H1 (cell line): Measurements from ENCODE around the gene PDGFD. TPM values are rescaled to one million over a fixed set of nuclear protein-coding genes. Genes with fewer than 3 reads are reported as not detected.

Source experiments
- CTCF ChIA-PET: fragments of 300-600 bp; sonication (Branson Sonifier 250); formaldehyde crosslinking; loops from one replicate; lab custom pipeline; 2021; ENCODE audit not compliant: partially characterized antibody; lab: Charles Lee
- POLR2A ChIA-PET: fragments of 300-600 bp; sonication (Branson Sonifier 250); formaldehyde crosslinking; loops from one replicate; lab custom pipeline; 2021; ENCODE audit warnings: inconsistent platforms; ENCODE audit not compliant: partially characterized antibody; lab: Charles Lee
- DNase-seq, 2 experiments: peaks; one replicate each; pipeline versions ENCODE4 v3.0.0 to v3.0.0-alpha.2; 2010 to 2022; ENCODE audit warnings: low spot score in 2 of 2, low read depth in 1 of 2, mixed read lengths in 1 of 2
- FAIRE-seq: peaks from 2 replicates; lab custom pipeline; 2011; peaks lifted over from hg19 to GRCh38; lab: Jason Lieb, UNC
- H2AFZ ChIP-seq: 2 replicates; pipeline ENCODE4 v1.8.1; 2012; ENCODE audit warnings: low read length, inconsistent platforms
- H2AK5ac ChIP-seq: 2 replicates; pipeline ENCODE4 v1.6.1; 2013; ENCODE audit warnings: low read depth, low read length
- H2BK120ac ChIP-seq: replicated peaks from 2 replicates; pipeline ENCODE3; 2013; ENCODE audit warnings: low read depth, low read length, inconsistent platforms
- H2BK12ac ChIP-seq: 2 replicates; pipeline ENCODE4 v1.6.1; 2013; ENCODE audit warnings: low read depth, low read length
- H2BK15ac ChIP-seq: 2 replicates; pipeline ENCODE4 v1.6.1; 2013; ENCODE audit warnings: low read length
- H2BK20ac ChIP-seq: 2 replicates; pipeline ENCODE4 v1.6.1; 2013; ENCODE audit warnings: low read length
- H2BK5ac ChIP-seq: 2 replicates; pipeline ENCODE4 v1.6.1; 2013; ENCODE audit warnings: low read depth, low read length
- H3K14ac ChIP-seq: 2 replicates; pipeline ENCODE4 v1.6.1; 2013; ENCODE audit warnings: inconsistent platforms; ENCODE audit not compliant: insufficient read length
- H3K18ac ChIP-seq: 2 replicates; pipeline ENCODE4 v1.6.1; 2013; ENCODE audit warnings: low read length; ENCODE audit errors: extremely low read depth
- H3K23ac ChIP-seq: 2 replicates; pipeline ENCODE4 v1.6.1; 2013; ENCODE audit warnings: inconsistent platforms; ENCODE audit not compliant: insufficient read length
- H3K23me2 ChIP-seq: 2 replicates; pipeline ENCODE4 v1.6.1; 2013; ENCODE audit warnings: low read depth, low read length
- H3K27ac ChIP-seq: 2 replicates; pipeline ENCODE4 v1.6.1; 2011; ENCODE audit warnings: low read depth, low read length, inconsistent platforms
- H3K27me3 ChIP-seq, 4 experiments: replicated peaks in 1 of 4; 1 replicate in 1 of 4; 2 replicates in 3 of 4; pipeline versions ENCODE4 v1.6.1 to v1.8.1; 2011 to 2013; ENCODE audit warnings: low read length in 3 of 4, mild to moderate bottlenecking in 3 of 4, inconsistent platforms in 2 of 4, mixed read lengths in 2 of 4, moderate library complexity in 1 of 4; ENCODE audit not compliant: control insufficient read depth in 3 of 4, insufficient read depth in 3 of 4; ENCODE audit errors: extremely low read depth in 1 of 4
- H3K36me3 ChIP-seq, 4 experiments: 2 replicates each; pipeline versions ENCODE4 v1.6.1 to v1.8.1; 2011 to 2013; ENCODE audit warnings: mild to moderate bottlenecking in 4 of 4, low read length in 3 of 4, moderate library complexity in 2 of 4, control low read depth in 1 of 4, inconsistent platforms in 1 of 4; ENCODE audit not compliant: insufficient read depth in 4 of 4, control insufficient read depth in 2 of 4
- H3K4ac ChIP-seq: replicated peaks from 2 replicates; pipeline ENCODE3; 2013; ENCODE audit warnings: low read length, low read depth, mixed read lengths, inconsistent platforms; ENCODE audit not compliant: insufficient read length
- H3K4me1 ChIP-seq, 4 experiments: replicated peaks in 1 of 4; 1 replicate in 1 of 4; 2 replicates in 3 of 4; pipeline versions ENCODE4 v1.6.1 to v1.8.1; 2011 to 2013; ENCODE audit warnings: low read length in 3 of 4, inconsistent platforms in 2 of 4, mixed read lengths in 1 of 4; ENCODE audit not compliant: insufficient read depth in 4 of 4, control insufficient read depth in 3 of 4
- H3K4me2 ChIP-seq, 2 experiments: 2 replicates each; pipeline versions ENCODE4 v1.6.1 to v1.8.1; 2011 to 2013; ENCODE audit warnings: low read depth in 2 of 2, low read length in 2 of 2, control low read depth in 1 of 2, inconsistent platforms in 1 of 2, mild to moderate bottlenecking in 1 of 2; ENCODE audit not compliant: insufficient read depth in 1 of 2
- H3K4me3 ChIP-seq, 4 experiments: fragments of 200-600, 300-600 bp in 1 of 4; sonication (generic), shearing (Covaris generic), sonication (Bioruptor Twin) in 1 of 4; 2 replicates each; pipeline versions ENCODE4 v1.5.1 to v1.8.1; 2011 to 2016; ENCODE audit warnings: low read length in 4 of 4, low read depth in 3 of 4, control low read depth in 2 of 4, inconsistent platforms in 2 of 4, mild to moderate bottlenecking in 2 of 4, mixed read lengths in 1 of 4, moderate library complexity in 1 of 4; ENCODE audit not compliant: insufficient read depth in 2 of 4; ENCODE audit errors: extremely low read depth in 1 of 4
- H3K56ac ChIP-seq: replicated peaks from 2 replicates; pipeline ENCODE3; 2013; ENCODE audit warnings: low read depth, mild to moderate bottlenecking, mixed read lengths, low read length, inconsistent platforms; ENCODE audit not compliant: insufficient read length
- H3K79me1 ChIP-seq: 2 replicates; pipeline ENCODE4 v1.6.1; 2013; ENCODE audit warnings: low read depth, low read length, control low read depth
- H3K79me2 ChIP-seq, 2 experiments: 2 replicates each; pipeline versions ENCODE4 v1.6.1 to v1.8.1; 2012 to 2013; ENCODE audit warnings: low read length in 2 of 2, mild to moderate bottlenecking in 2 of 2, inconsistent platforms in 1 of 2; ENCODE audit not compliant: insufficient read depth in 2 of 2, control insufficient read depth in 1 of 2
- H3K9ac ChIP-seq, 4 experiments: replicated peaks in 1 of 4; 1 replicate in 1 of 4; 2 replicates in 3 of 4; pipeline versions ENCODE4 v1.6.1 to v1.8.1; 2011 to 2013; ENCODE audit warnings: low read depth in 3 of 4, low read length in 3 of 4, control low read depth in 2 of 4, mild to moderate bottlenecking in 2 of 4, moderate library complexity in 2 of 4, inconsistent platforms in 1 of 4; ENCODE audit errors: extremely low read depth in 1 of 4
- H3K9me3 ChIP-seq, 2 experiments: 2 replicates each; pipeline versions ENCODE4 v1.6.1 to v1.8.1; 2012 to 2013; ENCODE audit warnings: mild to moderate bottlenecking in 2 of 2, moderate library complexity in 2 of 2, control low read depth in 1 of 2, inconsistent platforms in 1 of 2, low read depth in 1 of 2, low read length in 1 of 2, mixed read lengths in 1 of 2; ENCODE audit not compliant: insufficient read depth in 2 of 2
- H4K20me1 ChIP-seq, 2 experiments: replicated peaks in 1 of 2; 2 replicates each; pipeline versions ENCODE3 to v1.8.1; 2011 to 2013; ENCODE audit warnings: inconsistent platforms in 2 of 2, low read length in 2 of 2, mild to moderate bottlenecking in 1 of 2; ENCODE audit not compliant: insufficient read depth in 2 of 2, control insufficient read depth in 1 of 2
- H4K5ac ChIP-seq: 2 replicates; pipeline ENCODE4 v1.6.1; 2013; ENCODE audit warnings: low read length, low read depth, mixed read lengths, inconsistent platforms; ENCODE audit not compliant: insufficient read length
- H4K8ac ChIP-seq: 2 replicates; pipeline ENCODE4 v1.8.0; 2013; ENCODE audit warnings: mild to moderate bottlenecking, moderate library complexity, low read length, inconsistent platforms; ENCODE audit not compliant: insufficient read depth; ENCODE audit errors: extremely low read depth
- H4K91ac ChIP-seq: replicated peaks from 2 replicates; pipeline ENCODE3; 2013; ENCODE audit warnings: low read length, mixed read lengths, inconsistent platforms; ENCODE audit not compliant: insufficient read length
- NRF1 ChIP-seq: IDR thresholded peaks from 2 replicates; pipeline ENCODE4 v1.6.1; 2011; ENCODE audit warnings: mild to moderate bottlenecking, low read depth, low read length, improper control_type of control experiment
- RAD21 ChIP-seq, 2 experiments: IDR thresholded peaks in 1 of 2; conservative IDR thresholded peaks in 1 of 2; 2 replicates each; pipeline ENCODE4 v1.6.1; 2011; ENCODE audit warnings: low read depth in 2 of 2, low read length in 2 of 2, improper control_type of control experiment in 1 of 2, inconsistent platforms in 1 of 2, mild to moderate bottlenecking in 1 of 2, moderate library complexity in 1 of 2
- RFX5 ChIP-seq: IDR thresholded peaks from 2 replicates; pipeline ENCODE4 v1.6.1; 2011; ENCODE audit warnings: low read depth, low read length, improper control_type of control experiment, borderline replicate concordance
- TAF1 ChIP-seq: IDR thresholded peaks from 2 replicates; pipeline ENCODE4 v1.6.1; 2011; ENCODE audit warnings: mild to moderate bottlenecking, low read depth, low read length
- YY1 ChIP-seq: IDR thresholded peaks from 2 replicates; pipeline ENCODE4 v1.6.1; 2011; ENCODE audit warnings: low read depth, mild to moderate bottlenecking, low read length
- WGBS, 2 experiments: shearing (Covaris generic) in 1 of 2; methylation state at CpG; one replicate each; pipeline versions ENCODE4 v1.1.6 to v1.1.7; 2013 to 2015; ENCODE audit warnings: low lambda C conversion rate in 2 of 2, mixed read lengths in 2 of 2, inconsistent platforms in 1 of 2, low coverage in 1 of 2, missing lambda C conversion rate in 1 of 2; ENCODE audit not compliant: insufficient replicate concordance in 2 of 2, insufficient coverage in 1 of 2, insufficient read length in 1 of 2; ENCODE audit errors: extremely low coverage in 1 of 2, missing lambda C conversion rate in 1 of 2; 5-methylcytosine and 5-hydroxymethylcytosine counted together
- polyA plus RNA-seq, 7 experiments: library from polyadenylated mRNA; depleted of rRNA in 3 of 7; stranded (reverse) in 5 of 7; unstranded in 2 of 7; fragments of >200 nt in 5 of 7; fragments of 200-250 nt in 2 of 7; gene quantifications; 1 replicate in 5 of 7; 2 replicates in 1 of 7; 4 replicates in 1 of 7; pipeline versions ENCODE4 v1.2.1 to v1.2.3, GENCODE V29; 2011 to 2013; ENCODE audit warnings: missing spikeins in 2 of 7, mixed read lengths in 2 of 7
- total RNA-seq: library from RNA; stranded (reverse); fragmentation: NEBNext Ultra II Directional; extraction: Animal tissue kit (Norgen Biotek cat#: 25700); gene quantifications from 2 replicates; pipeline ENCODE4 v1.2.1, GENCODE V29; 2021
- TF ChIP-seq, protein P1 (sequence below), 3 experiments: IDR thresholded peaks; 1 replicate in 2 of 3; 2 replicates in 1 of 3; pipeline versions ENCODE4 v1.5.1 to v1.6.1; 2011; ENCODE audit warnings: low read length in 3 of 3, mild to moderate bottlenecking in 3 of 3, inconsistent platforms in 2 of 3, low read depth in 1 of 3, moderate library complexity in 1 of 3; ENCODE audit not compliant: insufficient read depth in 1 of 3; ENCODE audit errors: control extremely low read depth in 1 of 3

PDGFD gene
- total and polyA plus RNA-seq, 2 of the 8 experiments (the other 6 are each of a cell fraction or from before 2014, with no cell fraction given), result 1.1 to 3.9 TPM

DNA sequence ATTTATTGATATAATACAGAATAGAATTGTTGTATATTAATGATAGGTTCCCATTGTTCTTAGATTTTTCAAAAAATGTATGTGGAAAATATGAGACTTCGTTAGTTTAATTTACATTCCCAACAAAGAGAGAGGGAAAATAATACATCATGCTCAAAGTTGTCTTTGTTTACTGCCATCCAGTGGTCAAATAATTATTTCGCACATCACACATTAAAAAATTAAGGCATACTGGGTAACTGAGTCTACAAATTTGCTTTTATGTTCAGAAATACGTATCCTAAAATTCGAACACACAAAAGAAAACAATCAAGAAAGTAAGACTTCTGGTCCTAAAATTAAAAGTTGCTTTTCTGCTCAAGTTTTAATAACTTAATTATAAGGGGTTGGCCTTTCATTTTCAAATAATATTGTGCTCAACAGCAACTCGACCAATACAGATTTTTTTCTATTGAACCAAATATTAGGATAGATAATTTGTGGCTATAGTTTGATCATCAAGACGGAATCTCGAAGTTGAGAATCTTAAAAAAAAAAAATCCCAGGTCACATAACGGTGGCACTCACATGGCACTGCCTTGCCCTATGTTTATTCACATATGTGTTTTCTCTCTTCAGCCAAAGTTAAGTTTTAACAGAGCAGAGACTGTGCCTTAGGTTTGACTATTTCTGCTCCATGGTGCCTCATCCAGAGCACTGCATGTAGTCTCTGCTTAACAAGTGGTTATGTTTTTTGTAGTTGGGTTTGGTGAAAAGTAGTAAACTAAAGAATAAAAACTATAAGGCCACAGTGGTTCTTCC, 12.3 kb downstream of the PDGFD start:
- Histone ChIP-seq H4K20me1 (no peaks in the 10 kb centered on the region), H2BK12ac (no peak overlapping the region), H4K8ac (no peak overlapping the region), H3K4ac (no peak overlapping the region), H4K5ac (no peak overlapping the region), H3K9me3 (peaks cover 4% of the 10 kb centered on the region in 2 experiments; a peak in 1 of 4 replicates), H3K4me3 (no peak overlapping the region), H3K4me1 (0 out of 7 replicates have a peak, but pooled peaks cover 0 to 3% (median 0%) of the 10 kb centered on the region in 4 experiments), H3K27ac (no peak overlapping the region), H3K18ac (no peak overlapping the region), H3K4me2 (no peak overlapping the region), H3K79me1 (no peaks in the 10 kb centered on the region), H3K23me2 (no peaks in the 10 kb centered on the region), H3K36me3 (no peaks in the 10 kb centered on the region; a peak in 1 of 8 replicates), H2BK20ac (no peak overlapping the region), H3K27me3 (no peaks in the 10 kb centered on the region), H2BK15ac (no peak overlapping the region), H2BK5ac (no peak overlapping the region), H3K79me2 (no peaks in the 10 kb centered on the region), H3K9ac (no peak overlapping the region), H2AFZ (no peak overlapping the region), H4K91ac (no peak overlapping the region), H2AK5ac (no peak overlapping the region), H3K14ac (no peak overlapping the region), H3K23ac (no peak overlapping the region), H3K56ac (no peak overlapping the region), H2BK120ac (no peak overlapping the region)
- DNase-seq (no peak), FAIRE-seq (no peak)
- ChIA-PET POLR2A (no interaction called here), CTCF (interaction anchor here (0.6 to 2.5 kb wide), 7 partner anchors 10 to 470 kb away, joined by 3 to 11 read pairs (median 4); partner anchors contain the start of gene PDGFD)
- 87% methylated on average over 8 of the region's 8 CpGs; no CpG with 5 or more reads in 1 of the 2 experiments for WGBS, 2 experiments
- TF ChIP-seq TAF1 (no peak), YY1 (no peak), NRF1 (no peak), RFX5 (no peak), RAD21 (IDR thresholded peaks at IDR 0.05 in 1 of 2, conservative IDR thresholded peaks at IDR 0.05 in 1 of 2; ENCODE audit: low read depth in 2 of 2, low read length in 2 of 2) (peak in 1 of 2 experiments; percentile 16; a peak in 2 of 4 replicates)
- TF ChIP-seq, protein P1, sequence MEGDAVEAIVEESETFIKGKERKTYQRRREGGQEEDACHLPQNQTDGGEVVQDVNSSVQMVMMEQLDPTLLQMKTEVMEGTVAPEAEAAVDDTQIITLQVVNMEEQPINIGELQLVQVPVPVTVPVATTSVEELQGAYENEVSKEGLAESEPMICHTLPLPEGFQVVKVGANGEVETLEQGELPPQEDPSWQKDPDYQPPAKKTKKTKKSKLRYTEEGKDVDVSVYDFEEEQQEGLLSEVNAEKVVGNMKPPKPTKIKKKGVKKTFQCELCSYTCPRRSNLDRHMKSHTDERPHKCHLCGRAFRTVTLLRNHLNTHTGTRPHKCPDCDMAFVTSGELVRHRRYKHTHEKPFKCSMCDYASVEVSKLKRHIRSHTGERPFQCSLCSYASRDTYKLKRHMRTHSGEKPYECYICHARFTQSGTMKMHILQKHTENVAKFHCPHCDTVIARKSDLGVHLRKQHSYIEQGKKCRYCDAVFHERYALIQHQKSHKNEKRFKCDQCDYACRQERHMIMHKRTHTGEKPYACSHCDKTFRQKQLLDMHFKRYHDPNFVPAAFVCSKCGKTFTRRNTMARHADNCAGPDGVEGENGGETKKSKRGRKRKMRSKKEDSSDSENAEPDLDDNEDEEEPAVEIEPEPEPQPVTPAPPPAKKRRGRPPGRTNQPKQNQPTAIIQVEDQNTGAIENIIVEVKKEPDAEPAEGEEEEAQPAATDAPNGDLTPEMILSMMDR (IDR thresholded peaks at IDR 0.05; ENCODE audit: control extremely low read depth in 1 of 3, insufficient read depth in 1 of 3, low read depth in 1 of 3, low read length in 3 of 3), result peak in 1 of 3 experiments; percentile 33; a peak in 1 of 4 replicates
